Hematopoietic multipotent progenitor cell treated with erythropoietin and hydrocortisone succinate and interleukin-3 and kit ligand, for 15 days (in vitro differentiated cells): Measurements from ENCODE around the gene ZNF469.

ENCODE experiments used
- DNase-seq: peaks from one replicate; pipeline ENCODE4 v3.0.0-alpha.2; 2015; ENCODE audit warnings: low spot score

Gene ZNF469

GRCh38 chr16:88376835-88377726 lies 5.7 kb upstream of the ZNF469 start:
- no peak for DNase-seq

- no peak for DNase-seq
Measured at GRCh38 chr16:88377961-88378360, 4.8 kb upstream of the ZNF469 start.

GRCh38 chr16:88378401-88378800 lies 4.4 kb upstream of the ZNF469 start:
- DNase-seq, result no peak

DNA sequence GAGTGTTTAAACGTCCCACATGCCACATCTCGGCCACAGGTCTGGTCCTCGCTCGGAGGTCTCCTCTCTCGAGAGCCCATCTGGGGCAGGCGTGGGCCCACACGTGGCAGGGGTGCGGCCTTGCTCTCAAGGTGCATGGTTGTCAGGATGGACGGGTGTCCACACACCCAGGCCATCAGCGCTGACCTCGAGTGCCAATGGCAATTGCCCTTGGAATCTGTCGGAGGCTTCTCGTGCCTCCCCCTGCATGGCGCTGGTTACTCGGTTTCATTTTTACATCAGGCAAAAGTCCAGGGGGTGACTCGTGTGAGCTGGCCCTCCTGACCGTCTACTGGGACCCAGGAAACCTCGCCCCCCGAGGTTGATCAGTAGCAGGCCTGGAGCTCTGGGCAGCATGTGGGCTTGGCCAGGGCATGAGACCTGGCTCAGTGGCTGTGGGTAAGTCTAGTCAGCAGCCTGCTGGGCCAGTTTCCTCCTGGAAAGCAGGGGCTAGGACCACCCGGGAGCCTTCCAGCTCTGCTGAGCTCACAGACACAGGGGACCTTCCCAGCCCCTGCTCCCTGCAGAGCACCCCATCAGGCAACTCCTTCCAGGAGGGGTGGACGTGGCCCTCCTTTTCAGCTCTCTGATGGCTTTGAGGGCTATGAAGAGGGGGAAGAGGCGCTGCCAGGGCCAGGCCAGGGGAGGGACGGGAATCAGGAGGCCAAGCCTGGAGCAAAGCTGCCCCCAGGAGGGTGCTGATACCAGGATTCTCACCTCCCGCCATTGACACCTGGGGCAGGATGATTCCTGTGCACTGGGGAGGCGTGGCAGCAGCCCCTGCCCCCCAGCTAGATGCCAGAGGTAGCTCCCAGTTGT lies 3.7 kb upstream of the ZNF469 start:
- no peak for DNase-seq

GRCh38 chr16:88379694-88380040 lies 3.1 kb upstream of the ZNF469 start:
- no peak for DNase-seq

- DNase-seq, result no peak
Measured at GRCh38 chr16:88380099-88380498, 2.7 kb upstream of the ZNF469 start.

DNA sequence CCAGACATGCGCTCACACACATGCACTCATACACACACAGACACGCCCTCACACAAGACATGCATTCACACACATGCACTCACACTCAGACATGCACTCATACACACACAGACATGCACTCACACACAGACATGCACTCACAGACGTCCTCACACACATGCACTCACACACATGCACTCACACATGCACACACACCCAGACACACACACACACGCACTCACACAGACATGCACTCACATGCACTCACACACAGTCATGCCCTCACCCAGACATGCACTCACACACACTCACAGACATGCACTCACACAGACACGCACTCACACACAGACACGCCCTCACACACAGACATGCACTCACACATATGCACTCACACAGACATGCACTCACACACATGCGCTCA lies 2.1 kb upstream of the ZNF469 start:
- DNase-seq, result no peak

DNA sequence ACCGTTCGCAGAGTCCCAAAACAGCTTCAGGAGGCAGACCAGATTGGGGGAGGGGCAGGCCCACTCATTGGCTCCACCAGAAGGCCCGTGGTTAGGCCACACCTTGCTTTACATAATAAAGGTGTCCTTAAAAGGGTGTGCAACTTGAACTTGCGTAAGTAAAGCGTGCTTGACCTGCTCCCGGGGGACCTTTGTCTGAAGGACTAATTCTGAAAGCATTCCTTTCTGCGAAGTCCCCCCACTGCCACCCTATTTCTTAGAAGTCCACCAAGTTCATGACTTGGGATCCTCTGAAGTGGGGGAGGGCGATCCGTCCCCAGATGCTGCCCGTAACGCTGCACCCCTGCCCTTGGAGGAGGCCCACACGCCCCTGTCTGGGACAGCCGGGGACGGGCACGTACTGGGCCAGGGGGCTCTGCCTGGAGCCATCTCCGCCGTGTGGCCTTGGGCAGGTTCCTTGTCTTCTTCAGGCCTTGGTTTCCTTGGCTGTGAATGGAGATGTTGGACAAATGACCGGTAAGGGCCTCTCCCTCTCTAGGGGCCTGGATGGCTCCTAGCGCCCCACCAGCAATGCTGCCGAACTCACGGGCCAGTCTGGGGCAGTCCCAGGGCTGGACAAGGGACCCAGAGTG lies 823 bp upstream of the ZNF469 start:
- no peak for DNase-seq

DNA sequence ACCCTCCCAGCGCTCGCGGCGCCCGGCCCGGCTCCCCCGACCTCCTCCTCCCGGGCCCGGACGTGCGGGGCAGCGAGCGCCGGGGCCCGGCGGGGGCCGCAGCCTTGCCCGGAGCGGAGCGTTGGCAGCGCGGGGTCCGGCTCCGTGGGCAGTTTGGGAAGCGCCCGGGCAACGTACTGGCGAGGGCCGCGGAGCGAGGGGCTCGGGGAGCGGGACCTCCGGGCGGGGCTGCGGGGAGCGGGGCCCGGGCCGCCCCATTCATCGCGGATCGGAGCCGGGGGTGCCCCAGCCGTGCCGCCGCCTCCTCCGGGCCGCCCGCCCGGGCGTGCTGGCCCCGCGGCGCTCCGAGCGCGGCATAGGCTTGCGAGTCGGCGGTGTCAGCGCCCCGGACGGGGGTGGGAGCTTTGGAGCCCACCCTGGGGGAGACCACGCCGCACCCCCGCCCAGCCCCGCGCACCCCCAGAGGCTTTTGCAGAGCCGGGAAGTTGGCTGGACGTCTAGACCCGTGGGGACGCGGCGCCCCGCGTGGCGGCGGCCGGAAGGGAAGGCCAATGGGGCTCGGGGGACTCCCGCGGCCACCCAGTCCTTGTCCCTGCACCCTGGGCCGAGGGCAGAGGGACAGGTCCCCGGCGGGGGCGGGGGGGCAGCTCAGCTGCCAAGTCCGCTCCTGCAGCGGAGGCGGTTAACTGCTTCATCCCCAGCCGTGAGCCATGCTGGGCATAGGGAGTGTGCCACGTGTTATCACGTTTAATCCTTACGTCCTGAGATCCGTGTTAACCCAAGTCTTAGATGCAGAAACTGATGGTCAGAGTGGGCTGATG lies 852 bp downstream of the ZNF469 start:
- no peak for DNase-seq

DNA sequence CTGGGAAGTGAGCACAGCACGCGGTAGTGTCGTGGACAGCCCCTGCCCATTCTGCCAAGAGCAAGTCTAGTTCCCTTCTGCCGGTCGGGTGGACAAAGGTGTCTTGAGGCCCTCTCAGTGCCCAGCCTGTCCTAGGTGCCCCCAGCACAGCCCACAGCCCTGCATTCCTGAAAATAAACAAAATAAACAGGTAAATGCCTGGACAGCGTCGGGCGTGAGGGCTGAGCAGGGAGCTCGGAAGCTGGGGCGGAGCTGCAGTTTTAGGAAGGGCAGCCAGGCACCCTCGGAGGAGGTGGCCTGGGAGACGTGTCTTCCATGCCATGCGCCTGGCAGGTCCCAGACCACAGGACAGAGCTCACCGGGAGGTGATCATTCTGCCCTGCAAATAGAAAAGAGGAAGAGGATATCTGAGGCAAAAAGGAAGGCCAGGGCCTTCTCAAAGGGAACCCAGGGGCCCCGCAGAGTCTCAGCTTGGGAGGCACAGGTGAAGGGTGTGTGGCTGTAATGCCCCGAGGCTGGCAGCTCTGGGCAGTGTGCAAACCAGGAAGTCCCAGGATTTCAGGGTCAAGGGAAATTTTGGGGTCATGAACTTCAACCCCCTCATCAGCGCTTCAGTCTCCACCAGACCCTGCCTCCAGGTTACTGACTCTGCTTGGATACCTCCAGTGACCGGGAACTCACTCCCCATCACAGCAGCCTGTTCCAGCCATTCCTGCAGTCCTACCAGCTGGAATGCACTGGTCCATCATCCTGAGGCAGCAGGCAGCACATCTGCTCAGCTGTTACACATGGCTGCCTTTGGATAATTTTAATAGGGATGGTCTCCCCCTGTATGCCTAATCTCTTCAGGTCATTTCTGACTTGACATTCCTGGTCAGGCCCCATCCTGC lies 1.7 kb downstream of the ZNF469 start:
- DNase-seq, result no peak

- no peak for DNase-seq
Measured at GRCh38 chr16:88385112-88385594, 2.4 kb downstream of the ZNF469 start.

- no peak for DNase-seq
Measured at GRCh38 chr16:88385831-88386815, 3.4 kb downstream of the ZNF469 start.

DNA sequence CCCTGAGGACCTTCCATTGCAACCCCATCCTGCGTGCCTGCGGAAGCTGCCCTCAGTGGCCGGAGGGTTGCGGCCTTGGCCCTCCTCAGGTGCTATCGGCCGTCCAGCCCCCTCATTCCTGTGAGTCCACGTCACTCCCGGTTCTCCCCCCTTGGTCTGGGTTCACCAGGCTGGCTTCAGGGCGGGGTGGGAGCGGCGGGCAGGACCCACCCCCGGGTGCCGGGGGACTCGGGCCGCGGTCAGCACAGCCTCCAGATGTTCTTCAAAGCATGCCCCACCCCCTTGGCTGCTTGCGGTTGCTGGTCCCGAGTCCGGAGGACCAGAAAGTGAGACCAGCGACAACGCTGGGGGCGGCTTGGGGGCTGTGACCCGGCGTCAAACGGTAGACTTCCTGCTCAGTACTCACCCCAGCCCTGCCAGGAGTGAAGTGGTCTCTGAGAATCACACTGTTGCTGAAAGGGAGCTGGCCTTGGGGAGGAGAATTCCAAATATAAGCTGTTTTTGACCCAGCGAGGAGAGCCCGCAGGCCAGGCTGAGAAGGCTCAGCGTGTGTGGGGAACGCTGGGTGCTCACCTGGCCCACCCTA lies 4.5 kb downstream of the ZNF469 start:
- no peak for DNase-seq

- no peak for DNase-seq
Measured at GRCh38 chr16:88387941-88388627, 5.3 kb downstream of the ZNF469 start.

DNA sequence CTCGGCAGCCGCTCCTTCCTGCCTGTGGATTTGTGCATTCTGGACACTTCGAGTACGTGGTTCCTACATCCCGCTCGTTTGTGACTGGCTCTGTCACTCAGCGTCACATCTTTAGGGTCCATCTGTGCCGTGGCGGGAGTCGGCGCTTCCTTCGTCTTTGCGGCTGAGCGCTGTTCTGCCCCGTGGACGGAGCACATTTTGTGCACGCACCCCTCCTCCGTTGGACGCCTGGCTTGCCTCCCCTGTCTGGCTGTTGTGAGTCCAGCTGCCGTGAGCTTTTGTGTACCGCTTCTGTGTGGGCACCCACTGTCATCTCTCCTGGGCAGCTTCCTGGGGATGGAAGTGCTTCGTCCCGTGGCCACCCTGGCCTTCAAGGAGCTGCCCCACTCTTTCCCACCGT lies 6.4 kb downstream of the ZNF469 start:
- DNase-seq, result no peak

- no peak for DNase-seq
Measured at GRCh38 chr16:88389621-88390160, 6.9 kb downstream of the ZNF469 start.

- no peak for DNase-seq
Measured at GRCh38 chr16:88390265-88390664, 7.5 kb downstream of the ZNF469 start.

GRCh38 chr16:88390735-88391134 lies 8.0 kb downstream of the ZNF469 start:
- DNase-seq, result no peak
